PC-3 (cell line): ENCODE results near the gene KIFAP3.

Experiments
- EZH2 ChIP-seq: fragments of 300-600 bp; sonication (generic); IDR thresholded peaks from one replicate; pipeline ENCODE4 v1.6.1; 2017; ENCODE audit warnings: antibody characterized with exemption, mild to moderate bottlenecking, low read length; ENCODE audit not compliant: unreplicated experiment
- TF ChIP-seq, protein P1 (sequence below): fragments of 300-600 bp; sonication (generic); conservative IDR thresholded peaks from 2 replicates; pipeline ENCODE4 v1.5.1; 2017; ENCODE audit warnings: antibody characterized with exemption, low read depth, mild to moderate bottlenecking, low read length

GRCh38 chr1:170030212-170030611 is 44.3 kb downstream of the KIFAP3 start:
- TF ChIP-seq, protein P1, sequence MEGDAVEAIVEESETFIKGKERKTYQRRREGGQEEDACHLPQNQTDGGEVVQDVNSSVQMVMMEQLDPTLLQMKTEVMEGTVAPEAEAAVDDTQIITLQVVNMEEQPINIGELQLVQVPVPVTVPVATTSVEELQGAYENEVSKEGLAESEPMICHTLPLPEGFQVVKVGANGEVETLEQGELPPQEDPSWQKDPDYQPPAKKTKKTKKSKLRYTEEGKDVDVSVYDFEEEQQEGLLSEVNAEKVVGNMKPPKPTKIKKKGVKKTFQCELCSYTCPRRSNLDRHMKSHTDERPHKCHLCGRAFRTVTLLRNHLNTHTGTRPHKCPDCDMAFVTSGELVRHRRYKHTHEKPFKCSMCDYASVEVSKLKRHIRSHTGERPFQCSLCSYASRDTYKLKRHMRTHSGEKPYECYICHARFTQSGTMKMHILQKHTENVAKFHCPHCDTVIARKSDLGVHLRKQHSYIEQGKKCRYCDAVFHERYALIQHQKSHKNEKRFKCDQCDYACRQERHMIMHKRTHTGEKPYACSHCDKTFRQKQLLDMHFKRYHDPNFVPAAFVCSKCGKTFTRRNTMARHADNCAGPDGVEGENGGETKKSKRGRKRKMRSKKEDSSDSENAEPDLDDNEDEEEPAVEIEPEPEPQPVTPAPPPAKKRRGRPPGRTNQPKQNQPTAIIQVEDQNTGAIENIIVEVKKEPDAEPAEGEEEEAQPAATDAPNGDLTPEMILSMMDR, result no peak
- TF ChIP-seq EZH2, result no peak
